Limb (tissue), 2 donors: ENCODE measurements around the gene ANTKMT.

ENCODE experiments used
- DNase-seq, 2 donors: peaks; one replicate each; pipeline ENCODE4 v3.0.0-alpha.2; 2016; ENCODE audit errors: extremely low spot score in 2 of 2

The ANTKMT gene

DNA sequence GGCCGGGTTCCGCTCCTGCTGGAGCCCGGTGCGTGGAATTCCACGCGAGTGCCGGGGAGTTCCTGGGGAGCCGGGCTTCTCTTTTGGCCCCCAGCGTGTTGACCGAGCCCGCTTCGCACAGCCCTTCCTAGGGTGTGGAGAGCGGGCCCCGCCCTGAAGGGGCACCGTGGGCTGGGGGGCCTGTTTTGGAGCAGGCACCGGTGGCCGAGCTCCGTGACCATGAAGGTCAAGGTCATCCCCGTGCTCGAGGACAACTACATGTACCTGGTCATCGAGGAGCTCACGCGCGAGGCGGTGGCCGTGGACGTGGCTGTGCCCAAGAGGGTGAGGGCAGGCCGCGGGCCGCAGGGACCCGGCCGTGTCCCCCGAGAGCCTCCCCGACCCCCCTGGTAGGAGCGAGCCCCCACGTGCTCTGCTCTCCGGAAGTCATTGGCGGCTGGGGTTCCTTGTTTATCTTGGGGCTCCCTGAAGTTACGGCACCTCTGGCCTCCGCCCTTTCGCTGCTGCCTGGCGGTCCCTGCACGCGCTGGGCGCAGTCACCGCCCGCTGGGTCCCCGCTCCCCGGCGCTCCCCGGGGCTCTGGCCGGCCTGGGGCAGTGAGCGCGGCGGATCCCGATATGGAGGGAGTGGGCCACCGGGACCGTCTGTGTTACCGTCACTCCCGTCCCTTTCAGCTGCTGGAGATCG, 6.5 kb downstream of the ANTKMT start:
- peak in 1 of 2 donors; percentile 51 for DNase-seq

DNA sequence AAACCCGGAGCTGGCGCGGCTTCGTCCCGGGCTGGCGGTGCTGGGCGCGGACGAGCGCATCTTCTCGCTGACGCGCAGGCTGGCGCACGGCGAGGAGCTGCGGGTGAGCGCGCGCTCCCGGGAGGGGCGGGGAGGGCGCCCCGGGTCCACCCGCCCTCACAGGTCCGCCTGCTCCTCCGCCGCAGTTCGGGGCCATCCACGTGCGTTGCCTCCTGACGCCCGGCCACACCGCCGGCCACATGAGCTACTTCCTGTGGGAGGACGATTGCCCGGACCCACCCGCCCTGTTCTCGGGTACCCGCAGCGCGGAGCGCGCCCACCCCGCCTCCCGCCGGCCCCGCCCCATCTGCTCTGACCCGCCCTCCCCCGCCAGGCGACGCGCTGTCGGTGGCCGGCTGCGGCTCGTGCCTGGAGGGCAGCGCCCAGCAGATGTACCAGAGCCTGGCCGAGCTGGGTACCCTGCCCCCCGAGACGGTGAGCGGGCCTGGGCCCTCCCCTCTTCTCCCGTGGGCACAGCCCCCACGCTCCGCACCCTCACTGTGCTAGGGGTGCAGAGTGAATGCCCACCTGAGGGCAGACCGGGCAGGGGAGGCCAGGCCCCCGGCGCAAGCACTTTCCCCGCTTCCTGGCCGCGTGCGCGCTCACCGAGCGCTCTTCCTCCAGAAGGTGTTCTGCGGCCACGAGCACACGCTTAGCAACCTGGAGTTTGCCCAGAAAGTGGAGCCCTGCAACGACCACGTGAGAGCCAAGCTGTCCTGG, 7.4 kb downstream of the ANTKMT start:
- peak in 1 of 2 donors; percentile 77 for DNase-seq

DNA sequence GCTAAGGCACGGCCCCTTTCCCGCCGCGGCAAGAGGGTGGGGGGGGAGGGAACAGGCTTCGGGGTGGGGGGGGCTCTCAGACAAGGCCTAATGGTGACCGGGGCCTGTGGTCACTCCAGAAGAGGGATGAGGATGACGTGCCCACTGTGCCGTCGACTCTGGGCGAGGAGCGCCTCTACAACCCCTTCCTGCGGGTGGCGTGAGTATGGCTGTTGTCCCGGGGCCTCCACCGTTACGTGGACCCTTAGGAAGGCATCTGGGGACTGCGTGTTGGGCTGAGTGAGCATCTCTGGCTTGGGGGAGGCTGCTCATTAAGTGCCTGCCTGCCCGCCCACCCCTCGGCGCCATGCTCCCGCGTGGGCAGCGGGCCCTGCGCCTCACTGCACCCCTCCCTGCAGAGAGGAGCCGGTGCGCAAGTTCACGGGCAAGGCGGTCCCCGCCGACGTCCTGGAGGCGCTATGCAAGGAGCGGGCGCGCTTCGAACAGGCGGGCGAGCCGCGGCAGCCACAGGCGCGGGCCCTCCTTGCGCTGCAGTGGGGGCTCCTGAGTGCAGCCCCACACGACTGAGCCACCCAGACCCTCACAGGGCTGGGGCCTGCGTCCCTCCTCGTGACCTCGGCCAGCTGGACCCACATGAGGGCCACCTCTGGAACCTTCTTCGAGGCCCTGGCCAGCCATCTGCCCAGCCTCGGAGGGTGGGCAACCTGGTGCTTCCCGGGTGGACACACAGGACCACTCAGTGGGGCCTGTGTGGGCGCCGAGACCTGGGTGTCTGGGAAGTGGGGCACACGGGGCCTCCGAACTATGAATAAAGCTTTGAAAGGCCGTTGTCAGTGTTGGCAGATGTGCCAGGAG, 8.2 kb downstream of the ANTKMT start:
- no peak for DNase-seq

DNA sequence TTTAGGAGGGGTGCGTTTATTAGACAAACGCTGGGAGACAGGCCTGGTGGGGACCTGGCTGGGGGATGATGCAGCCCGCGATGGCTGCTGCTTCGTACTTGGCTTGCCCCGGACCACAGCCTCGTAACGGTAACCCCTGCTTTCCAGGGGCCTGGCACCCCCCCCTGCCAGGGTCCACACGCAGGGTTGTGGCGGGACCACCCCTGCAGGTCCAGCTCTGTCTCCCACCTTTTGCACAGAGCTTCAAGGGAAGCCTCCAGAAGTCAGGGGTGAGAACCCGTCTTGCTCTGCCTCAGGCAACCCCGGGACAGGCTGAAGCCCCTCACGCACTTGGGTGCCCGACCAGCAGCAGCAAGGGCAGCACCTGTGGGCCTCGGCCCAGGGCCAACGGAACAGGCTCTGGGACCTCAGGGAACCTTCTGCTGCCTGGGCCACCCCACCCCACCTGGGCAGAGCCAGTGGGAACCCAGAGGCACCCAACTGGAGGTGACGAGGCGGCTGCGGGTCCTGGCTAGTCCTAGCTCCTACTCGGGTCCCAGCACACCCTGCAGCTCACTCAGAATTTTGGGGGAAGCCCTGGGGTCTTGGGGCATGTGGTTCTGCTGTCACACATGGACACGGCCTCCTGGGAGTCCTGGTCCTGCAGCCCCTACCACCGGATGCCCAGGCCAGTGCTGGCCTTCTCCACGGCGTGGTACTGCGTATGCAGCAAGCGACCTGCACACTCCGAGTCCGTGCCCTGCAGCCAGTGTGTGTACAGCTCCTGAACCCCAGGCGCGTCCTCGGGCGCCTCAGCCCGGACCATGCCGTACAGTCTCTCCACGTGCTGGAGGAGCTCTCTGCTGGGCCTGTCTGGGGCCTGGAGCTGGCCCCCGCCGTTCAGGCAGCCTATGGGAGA, 9.1 kb downstream of the ANTKMT start:
- DNase-seq = no peak

DNA sequence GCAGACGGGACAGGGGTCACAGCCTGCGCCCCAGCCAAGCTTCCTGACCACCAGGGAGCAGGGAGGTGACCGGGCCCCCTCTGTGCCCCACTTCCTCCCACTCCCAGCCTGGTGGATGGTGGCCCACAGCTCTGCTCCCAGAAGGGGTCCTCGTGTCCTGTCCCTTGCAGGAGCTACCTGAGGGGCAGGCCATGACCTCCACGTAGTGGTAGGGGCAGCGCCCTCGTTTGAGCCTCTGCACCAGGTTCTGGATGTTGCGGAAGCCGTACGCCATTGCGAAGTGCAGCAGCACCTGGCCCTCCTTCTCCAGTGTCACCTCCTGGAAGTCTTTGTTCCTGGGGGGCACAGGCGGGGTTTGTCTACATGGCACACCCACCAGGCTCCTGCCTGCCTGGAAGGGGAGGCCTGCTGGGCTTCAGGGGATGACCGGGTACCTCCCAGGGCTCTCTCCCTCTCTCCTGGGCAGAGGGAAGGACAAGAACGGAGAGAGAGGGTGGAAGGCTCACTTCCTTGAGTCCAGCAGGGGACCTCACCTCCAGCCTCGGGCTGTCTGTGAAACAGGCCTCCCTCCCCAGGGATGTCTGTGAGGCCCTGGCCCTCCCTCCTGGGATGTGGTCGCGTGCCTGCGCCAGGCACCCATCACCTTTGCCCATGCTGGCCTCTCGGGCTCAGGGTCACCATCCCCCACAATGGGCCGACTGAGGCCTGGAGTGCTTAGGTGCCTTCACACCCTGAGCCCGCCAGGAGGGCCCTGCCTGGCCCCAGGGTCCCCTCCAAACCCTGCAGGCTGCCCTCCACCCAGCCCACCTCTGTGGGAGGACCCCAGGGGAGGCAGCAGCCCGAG, 9.9 kb downstream of the ANTKMT start:
- no peak for DNase-seq

DNA sequence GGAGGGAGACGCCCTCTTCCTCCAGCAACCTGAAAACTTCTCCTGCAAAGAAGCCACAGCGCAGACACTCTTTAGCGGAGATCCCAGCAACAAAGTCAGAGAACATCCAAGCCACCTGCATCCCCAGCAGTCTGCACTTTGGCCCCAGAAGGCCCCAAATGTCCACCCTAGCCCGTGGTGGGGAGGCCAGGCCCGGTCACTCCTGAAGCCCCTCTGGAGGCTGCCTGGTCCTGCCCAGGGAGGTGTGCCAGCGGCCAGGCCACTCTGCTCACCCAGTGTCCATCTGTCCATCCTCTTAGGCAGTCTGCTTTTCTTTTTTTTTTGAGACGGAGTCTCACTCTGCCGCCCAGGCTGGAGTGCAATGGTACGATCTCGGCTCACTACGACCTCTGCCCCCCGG, 11.4 kb downstream of the ANTKMT start:
- DNase-seq = no peak

DNA sequence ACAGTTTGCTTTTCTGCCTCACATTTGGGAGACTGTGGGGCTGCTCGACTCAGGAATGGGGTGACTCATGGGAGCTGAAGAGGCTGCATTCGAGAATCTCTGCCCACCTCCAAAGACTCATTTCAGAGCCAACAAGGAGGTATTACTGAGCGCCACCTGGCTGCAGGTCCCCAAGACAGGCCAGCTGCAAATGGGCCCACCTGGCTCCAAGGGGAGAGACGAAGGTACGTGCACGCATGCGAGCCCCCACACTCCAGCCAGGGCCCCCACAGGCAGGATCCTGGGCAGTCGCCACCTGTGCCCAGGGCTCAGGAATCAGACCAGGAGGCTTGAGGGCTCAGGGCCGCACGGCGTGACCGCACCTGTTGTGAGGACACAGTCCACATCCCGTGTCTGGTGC, 12.0 kb downstream of the ANTKMT start:
- no peak for DNase-seq

DNA sequence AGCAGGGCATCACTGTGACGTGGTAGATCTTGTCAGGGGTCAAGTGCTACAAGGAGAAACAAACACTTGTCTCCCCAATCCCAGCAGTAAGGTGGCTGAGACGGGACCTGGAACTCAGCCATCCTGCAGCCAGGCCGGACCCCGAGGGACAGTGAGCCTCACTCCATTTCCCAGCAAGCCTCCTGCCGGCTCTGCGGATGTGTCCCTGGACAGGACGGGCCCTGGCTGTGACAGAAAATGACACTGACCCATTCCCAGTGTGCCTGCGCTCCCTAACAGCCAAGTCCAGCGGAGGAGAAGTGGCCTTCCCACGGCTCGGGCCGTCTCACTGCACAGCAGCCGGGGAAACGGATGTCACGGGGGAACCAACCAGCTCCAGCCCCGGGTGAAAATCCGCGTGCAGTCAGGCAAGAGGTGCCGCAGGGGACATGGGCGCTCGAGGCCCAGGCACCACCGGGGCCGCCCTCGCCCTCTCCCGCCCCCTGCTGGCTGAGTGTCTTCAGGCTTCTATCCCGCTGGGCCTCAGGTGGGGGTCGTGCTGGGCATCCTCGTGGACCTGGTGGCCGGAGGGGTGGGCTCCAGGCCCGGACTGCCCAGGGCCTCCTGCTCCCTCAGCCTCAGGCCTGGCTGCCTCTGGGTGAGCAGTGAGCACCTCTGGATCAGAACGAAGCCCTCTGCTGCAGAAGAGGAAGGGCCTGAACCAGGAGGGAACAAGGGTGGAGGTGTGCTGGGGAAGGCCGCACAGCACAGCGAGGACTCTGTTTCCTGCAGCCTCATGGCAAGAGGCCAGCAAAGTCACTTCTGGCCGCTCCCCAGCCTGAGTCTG, 12.6 kb downstream of the ANTKMT start:
- DNase-seq = no peak

DNA sequence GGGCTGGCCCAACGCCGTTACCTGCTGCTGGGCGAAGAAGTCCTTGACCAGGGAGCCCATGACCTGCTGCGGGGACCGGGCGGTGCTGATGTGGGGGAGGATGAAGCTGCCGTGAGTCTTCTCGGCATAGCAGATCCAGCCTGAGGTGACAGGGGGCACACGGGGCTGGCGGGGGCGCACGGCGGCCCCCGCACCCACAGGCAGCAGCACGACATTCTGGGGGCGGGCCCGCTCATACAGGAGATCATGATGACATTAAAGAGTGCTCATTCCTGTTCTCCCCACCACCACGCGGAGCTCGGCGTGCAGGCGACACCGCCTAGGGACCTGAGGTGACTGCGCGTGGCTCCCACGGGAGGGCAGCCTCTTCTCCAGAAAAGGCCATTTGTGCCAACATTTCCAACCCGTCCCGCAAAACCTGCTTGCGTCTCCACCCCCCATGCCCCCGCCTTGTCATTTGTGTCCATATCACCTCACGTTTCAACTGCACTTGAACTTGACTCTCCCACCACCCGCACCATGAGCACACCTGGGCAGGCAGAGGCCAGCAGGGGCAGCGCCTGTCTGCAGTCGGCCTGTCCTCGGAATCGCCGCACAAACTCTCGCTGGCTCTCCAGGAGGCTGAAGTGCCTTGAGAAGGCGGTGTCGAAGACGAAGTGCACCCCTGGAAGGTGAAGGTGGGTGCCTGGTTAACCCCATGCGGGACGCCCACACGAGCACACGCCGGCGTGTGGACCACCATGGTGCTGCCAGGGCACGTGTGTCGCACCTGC, 13.4 kb downstream of the ANTKMT start:
- no peak for DNase-seq

DNA sequence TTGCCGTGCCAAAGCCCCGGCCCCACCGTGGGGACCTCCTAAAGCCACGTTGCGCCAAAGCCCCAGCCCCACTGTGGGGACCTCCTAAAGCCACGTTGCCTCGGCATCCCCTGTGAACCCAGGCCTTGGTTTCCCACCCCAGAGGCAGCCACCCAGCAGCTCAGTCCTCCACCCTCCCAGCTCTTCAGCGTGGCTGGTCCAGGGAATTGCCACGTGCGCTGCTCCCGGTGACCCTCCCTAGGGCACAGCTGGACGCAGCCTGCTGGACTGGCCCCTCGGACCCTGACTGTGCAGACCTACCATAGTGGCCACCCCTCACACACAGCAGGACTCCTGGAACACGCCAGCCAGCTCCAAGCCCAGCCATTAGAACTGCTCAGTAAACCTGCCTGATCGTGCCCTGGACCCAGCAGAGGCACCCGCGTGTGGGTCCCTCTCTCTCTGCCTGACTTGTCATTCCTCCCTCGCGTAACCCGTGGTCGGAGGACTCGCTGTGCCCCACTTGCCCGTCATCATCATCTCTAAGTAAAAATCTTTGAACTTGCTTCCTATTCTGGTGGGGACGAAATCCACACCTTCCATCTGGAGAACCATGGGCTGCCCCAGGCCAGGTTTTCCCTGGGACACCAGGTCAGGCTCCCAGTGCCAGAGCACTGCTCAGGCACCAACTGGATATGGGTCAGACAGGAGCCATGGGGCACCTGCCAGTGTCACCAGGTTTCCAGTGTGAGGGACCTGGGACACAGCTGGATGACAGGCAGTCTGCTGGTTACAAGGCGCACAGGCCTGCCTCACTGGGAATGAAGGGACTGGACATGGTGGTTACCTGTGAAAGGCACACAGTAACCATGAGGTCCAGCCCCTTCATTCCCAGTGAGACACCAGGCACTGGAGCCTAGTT, 14.3 kb downstream of the ANTKMT start:
- no peak for DNase-seq

DNA sequence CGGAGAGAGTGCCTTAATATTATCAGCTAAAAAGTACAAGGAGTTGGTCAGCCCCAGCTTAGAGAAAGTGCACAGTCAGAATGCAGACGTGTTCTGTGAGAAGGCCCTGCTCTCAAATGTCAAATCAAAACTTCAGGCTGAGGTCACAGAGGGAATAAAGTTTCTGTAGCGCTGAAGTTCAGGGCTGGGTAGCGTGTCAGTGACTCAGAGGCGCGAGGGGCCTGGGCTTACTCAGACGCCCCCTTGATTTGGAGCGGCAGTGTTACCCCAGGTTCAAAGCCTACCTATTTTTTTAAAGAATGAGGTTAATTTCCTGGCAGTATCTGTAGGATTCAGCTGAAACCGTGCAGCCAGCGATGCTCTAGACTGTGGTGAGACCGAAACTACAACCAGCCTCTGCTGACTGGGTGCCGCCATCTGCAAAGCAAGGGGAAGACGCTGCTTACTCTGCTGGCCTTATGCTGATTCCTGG, 15.1 kb downstream of the ANTKMT start:
- no peak for DNase-seq

DNA sequence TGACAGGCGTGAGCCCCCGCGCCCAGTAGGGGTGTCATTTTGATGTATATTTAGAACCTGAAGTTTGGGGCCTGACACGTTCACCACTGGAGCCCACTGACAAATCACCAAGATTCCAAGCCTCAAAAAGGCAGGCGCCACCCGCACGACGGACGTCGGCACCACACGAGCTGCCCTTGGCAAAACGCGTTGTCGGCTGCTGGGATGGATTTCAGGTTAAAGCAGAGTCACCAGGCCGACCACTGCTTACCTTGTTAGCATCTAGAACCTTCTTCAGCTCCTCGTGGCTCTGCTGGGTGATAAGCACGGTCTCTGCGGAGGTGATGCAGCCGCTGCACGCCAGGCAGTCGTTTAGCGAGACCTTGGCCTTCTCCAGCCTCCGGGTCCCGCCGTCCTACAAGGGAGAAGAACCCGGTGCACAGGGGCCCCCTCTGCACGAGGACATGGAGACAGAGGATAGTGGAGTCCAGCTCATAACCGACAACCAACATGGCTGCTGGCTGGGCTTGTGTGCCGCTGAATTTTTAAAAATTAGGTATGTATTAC, 16.1 kb downstream of the ANTKMT start:
- no peak for DNase-seq

DNA sequence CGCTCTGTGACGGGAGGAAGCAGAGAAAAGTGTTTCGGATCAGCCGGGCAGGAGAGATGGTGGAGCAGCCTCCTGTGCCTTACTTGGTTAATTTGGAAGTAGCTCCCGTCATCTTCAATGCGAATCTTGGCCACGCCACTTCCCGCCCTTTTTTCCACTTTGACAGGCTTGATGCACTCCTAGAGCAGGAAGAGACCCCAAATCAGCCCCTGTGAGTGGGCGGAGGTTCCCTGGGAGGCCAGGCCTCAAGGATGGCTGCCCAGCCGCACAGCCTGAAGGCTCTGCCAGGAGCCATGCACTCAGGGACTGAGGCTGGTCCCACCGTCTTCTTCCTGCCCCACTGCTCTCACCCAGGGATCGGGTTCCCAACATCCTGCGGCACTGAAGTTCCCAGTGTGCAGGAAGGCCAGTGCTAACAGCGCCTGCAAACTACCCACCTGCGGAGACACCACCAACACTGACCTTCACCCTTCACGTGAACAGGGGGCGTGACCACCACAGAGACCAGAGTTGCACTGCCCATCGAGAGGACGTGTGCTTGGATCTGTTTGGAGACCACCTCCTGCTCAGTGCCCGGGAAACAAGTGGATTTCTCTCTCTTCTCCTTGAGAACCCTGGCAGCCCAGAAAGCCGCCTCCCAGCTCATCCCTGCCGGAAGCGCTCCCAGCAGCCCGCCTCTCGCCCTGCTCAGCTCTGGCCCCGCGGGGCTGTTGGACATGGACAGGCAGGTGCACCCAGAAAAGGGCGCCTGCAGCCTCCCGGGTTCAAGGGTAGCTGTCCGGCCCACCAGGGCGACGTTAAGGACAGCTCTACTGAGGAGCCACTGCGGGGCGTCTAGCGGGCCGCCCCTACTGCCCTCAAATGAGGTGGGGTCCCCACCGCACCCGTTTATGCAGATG, 18.9 kb downstream of the ANTKMT start:
- no peak for DNase-seq

DNA sequence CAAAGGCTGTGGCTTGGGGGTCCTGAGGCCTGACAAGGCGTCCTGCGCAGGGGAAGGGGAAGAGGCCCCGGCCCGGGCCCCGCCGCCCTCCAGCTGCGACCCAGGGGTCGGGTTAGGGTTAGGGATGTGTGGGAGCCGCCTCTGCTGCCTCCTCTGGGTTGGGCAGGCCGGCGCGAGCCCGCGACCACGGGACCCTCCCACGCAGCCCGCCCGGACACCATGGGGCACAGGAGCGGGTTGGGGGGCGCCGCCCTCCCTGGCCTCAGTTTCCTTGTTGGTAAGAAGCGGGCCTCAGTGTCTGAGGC, 19.5 kb downstream of the ANTKMT start:
- no peak for DNase-seq

DNA sequence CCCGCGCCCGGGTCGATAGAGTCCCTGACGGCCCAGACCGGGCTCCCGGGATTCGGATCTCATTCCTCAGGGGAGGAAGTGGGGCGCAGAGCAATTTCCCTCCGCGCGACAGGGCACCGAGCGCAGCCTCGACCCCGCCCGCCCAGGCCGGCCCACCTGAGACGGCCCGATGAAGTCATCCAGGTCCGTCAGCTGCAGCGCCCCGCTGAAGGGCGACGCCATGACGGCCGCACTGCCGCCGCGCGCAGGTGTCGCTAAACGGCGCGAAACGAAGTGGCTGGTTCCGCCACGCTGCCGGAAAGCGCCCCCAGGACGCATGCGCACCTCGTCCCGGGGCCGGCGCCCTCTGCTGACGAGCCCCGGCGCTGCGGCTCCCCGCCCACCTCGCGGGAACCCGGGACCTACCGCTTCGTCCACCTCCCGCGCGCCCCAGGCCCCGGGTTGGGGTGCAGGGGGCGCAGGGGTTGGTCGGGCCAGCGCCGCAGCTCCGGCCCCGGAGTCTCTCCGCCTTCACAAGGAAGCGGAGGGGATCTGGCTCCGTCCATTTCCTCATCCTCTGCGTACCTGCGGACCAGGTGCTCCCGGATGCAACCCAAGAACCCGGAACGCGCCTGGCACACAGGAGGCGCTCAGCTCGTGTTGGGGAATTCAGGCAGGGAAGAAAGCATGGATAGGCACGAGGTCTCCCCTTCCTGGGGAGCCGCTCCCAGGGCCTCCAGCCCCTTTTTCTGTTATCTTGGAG, 20.0 kb downstream of the ANTKMT start, which contains the start of gene CIAO3:
Gene CIAO3, minus strand, starts transcription at position 234 of the 742 bp plus-strand sequence. Its CDS starts 12 bp downstream, at position 222.
- peak; percentile 79 to 94 for DNase-seq
